Pulmonary artery endothelial cell (primary cell): ENCODE data around the gene CDYL2. TPM values are rescaled to one million over a fixed set of nuclear protein-coding genes. Genes with fewer than 3 reads are reported as not detected.

Source experiments
- DNase-seq: peaks from one replicate; pipeline ENCODE4 v3.0.0-alpha.2; 2011; ENCODE audit warnings: low read depth, low spot score
- total RNA-seq: library from RNA; depleted of rRNA; stranded (reverse); fragments of >200 nt; gene quantifications from 2 replicates; pipeline ENCODE4 v1.2.3, GENCODE V29; 2014

Gene CDYL2
- total RNA-seq, 1 donor from 2014 or later = 32.3 TPM

- DNase-seq = no peak
Measured at GRCh38 chr16:80708823-80709222, 95.6 kb downstream of the CDYL2 start.

DNA sequence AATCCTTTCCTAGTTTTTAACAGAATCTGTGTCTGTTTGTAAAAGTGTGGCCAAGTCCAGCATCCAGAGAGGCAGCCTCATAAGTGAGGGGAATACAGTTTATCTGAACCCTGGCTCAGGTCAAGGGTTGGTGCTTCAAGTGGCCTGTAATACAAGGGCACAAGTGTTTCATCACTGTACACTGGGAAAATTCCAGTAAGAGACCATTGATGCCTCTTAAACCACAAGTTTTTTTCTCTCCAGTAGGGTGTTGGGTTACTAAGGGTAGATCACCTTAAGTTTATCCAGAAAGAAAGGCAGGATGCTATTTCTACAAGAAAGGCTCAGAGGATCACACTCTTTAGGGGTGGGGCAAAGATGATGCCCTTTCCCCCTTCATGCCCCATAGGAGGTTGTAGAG lies 96.7 kb downstream of the CDYL2 start:
- DNase-seq = no peak

DNA sequence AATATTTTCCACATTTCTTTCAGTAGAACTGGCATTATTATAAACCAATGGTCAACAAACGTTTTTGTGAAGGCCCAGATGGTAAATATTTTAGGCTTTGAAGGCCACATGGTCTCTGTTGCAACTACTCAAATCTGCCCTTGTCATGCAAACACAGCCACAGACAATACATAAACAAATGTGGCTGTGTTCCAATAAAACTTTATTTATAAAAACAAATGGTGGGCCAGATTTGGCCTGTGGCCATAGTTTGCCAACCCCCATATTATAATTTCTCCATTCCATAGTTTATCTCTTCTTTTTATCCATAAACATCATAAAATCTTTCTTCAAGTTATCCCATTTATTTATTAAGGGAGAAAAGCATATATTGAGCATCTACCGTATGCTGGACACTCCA lies 98.8 kb downstream of the CDYL2 start:
- no peak for DNase-seq

DNA sequence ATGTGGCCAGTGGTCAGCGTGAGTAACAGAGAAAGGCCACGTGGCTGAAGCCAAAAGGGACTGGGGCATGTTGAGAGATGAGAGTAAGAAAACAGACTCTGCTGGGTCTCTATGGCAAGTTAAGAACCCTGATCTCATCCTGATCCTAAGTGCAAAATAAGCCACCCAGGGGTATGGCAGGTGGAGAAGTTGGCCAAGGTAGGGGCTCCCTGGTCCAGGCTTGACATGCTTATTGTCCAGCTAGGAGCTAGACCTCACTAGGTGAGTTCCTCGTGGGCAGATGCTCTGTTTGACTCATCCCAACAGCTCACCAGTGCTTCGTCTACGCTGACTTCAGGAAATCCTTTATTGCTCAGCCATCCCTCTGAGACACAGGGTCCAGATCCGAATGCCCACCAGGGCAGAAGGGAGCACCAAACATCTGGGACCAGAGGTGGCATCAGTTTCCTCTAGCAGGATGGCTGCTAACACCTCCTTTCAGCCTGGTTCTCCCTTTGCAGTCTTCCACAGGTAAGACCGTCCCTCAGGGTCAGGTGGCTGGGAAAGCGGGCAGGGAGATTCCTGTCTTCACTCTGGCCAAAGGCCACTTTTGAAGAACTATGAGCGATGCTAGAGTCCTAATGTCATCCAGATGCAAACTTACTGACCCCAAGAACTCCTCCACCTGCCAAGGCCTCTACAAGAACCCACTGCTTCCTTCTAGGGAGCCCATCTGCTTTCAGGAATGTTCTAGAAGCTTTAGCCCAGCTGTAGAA lies 99.5 kb downstream of the CDYL2 start:
- no peak for DNase-seq

GRCh38 chr16:80703131-80704071 lies 101.0 kb downstream of the CDYL2 start:
- DNase-seq = no peak

- DNase-seq = no peak
Measured at GRCh38 chr16:80702696-80703095, 101.7 kb downstream of the CDYL2 start.

DNA sequence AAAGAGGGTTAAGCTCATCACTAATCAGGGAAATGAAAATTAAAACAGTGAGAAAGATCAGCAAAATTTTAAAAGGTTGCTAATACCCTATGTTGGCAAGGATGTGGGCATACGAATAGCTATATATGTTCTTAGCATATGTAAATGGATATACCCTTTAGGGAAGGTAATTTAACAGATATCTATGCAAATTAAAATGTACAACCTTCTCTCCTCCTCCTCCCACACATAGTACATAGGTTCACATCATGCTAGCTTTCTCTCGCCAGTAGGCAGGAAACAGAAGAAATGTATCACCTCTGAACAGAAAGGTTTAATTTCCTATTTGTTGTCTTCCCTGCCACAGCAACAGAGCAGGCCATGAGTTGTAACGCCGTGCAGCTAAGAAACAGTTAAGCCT lies 103.8 kb downstream of the CDYL2 start:
- no peak for DNase-seq

DNA sequence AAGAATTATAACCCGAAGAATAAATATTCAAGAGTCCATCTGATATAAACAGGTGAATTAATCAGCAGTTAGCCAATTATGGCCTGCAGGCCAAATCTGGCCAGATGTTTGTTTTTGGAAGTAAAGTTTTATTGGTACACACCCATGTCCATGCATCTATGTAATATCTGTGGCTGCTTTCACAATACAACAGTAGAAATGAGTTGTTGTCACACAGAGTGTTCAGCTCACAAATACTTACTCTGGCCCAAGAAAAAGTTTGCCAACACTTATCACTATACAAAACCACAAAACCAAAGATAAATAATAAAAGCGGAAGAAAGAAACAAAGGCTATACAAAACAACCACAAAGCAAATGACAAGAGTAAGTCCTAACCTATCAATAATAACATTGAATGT lies 109.4 kb downstream of the CDYL2 start:
- DNase-seq = no peak

- no peak for DNase-seq
Measured at GRCh38 chr16:80693553-80693952, 110.8 kb downstream of the CDYL2 start.

GRCh38 chr16:80692270-80692669 lies 112.1 kb downstream of the CDYL2 start:
- no peak for DNase-seq

DNA sequence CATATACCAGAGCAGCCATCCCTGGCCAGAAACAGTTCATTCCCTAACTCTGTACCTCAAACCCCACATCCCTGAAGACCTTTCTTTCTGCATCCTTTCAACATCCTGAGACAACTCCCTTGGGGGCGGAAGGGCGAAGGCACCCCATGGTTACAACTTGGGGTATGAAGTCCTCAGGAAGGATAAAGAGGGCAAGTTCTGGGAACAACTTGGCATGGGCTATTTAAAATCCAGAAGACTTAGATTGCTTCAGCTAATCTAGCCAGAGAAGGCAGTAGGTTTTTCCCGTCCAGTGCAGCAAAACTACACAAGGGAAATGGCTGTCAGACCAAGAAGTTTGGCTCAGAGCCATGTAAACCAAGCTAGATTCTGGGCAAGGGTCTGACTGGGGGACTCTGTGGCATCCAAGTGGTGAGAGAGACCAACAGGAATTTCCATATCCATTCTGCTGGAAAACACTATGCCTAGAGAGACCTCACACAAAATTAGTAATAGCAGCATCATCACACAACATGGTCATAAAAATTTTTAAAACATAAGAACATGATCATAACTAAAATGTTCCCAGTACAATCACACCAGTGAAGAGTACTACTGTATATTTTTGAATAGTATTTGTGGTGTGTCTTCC lies 113.2 kb downstream of the CDYL2 start:
- DNase-seq = no peak

DNA sequence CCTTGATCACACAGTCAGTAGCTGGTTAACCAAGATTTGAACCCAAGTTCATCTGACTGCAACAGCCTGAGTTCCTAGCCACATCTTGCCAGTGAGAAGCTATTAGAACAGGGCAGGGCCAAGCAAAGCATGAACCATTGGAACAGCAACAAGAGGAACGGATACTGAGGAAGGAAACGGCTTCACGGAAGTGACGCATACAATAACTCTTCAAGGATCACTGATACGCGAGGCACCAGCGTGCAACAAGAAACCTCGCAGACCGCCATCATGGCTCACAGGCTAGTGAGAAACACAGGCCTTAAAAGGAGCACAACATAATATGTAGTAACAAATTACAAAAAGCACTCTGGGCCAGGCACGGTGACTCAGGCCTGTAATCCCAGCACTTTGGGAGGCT lies 114.9 kb downstream of the CDYL2 start:
- DNase-seq = no peak

DNA sequence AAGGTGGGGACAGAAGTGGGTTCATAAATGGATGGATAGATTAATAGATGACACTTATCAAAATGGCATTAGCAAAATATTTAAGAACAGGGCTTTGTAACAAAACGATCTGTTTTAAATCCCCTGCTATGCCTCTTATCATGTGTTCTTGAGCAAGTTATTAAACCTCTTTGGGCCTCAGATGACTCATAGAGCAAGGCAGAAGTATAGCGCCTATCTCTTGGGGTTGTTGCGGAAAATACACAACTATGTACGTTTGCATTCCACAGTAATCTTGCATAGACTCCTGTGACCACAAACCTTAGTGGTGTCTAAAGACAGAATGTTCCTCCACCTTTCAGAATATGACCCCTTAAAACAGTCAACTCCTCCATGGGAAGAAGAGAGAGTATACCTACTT lies 116.8 kb downstream of the CDYL2 start:
- no peak for DNase-seq

- no peak for DNase-seq
Measured at GRCh38 chr16:80684906-80685305, 119.5 kb downstream of the CDYL2 start.

GRCh38 chr16:80684136-80684765 lies 120.1 kb downstream of the CDYL2 start:
- no peak for DNase-seq

- no peak for DNase-seq
Measured at GRCh38 chr16:80683646-80684045, 120.8 kb downstream of the CDYL2 start.

- no peak for DNase-seq
Measured at GRCh38 chr16:80682421-80683070, 121.9 kb downstream of the CDYL2 start.

- DNase-seq = no peak
Measured at GRCh38 chr16:80681436-80681835, 123.0 kb downstream of the CDYL2 start.

DNA sequence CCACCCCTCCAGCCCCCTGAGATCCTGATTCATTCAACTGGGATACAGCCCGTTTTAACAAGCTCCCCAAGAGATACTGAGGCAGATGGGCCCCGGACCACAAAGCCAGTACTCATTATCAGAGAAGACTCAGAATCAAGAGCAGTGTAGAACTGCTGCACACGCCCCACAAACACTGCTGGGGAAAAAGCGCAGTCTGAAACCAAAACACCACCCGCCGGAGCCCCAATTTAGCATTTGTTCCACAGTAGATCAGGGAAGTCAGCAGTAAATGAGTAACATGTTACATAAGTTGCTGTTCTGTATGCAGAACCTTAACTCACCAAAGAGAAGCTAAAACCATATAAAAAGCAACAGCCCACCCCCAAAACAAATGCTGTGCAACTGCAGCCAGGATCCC lies 123.6 kb downstream of the CDYL2 start:
- DNase-seq = no peak

DNA sequence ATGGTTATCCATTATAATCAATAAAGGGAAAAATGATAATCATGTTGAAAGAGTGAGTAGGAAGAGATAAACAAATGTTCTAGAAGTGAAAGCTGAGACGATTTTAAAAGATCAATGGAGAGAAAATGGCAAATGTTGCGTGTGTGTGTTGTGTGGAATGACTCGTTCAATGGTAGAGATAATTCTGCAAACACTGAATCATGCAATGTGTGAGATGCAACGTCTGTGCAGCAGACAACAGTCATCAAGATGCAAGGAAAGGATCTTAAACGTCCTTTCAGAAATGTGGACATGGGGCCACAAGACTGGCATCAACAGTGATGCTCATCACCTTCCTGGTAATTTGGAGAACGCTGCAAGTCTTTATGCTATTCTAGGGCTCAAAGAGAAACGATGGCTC lies 124.4 kb downstream of the CDYL2 start:
- DNase-seq = no peak

DNA sequence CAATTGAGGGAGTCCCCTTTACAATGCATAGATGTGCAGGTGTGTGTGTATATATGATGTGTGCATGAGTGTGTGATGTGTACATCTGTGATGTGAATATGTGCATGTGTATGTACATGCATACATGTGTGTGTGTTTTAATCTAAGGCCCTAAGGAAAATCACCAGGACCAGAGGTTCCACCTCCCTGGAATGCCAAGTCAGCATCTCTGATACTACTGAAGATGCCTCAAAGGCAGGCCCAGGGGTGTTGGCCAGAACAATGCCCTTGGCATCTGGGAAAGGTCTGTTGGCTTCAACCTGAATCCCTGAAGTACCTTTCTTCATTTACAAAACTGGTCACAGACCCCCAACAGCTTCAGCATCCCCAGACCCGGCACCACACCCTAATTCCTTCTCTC lies 129.5 kb downstream of the CDYL2 start:
- no peak for DNase-seq
